ENCODE measurements around the gene SUCLA2.

SUCLA2 gene

DNA sequence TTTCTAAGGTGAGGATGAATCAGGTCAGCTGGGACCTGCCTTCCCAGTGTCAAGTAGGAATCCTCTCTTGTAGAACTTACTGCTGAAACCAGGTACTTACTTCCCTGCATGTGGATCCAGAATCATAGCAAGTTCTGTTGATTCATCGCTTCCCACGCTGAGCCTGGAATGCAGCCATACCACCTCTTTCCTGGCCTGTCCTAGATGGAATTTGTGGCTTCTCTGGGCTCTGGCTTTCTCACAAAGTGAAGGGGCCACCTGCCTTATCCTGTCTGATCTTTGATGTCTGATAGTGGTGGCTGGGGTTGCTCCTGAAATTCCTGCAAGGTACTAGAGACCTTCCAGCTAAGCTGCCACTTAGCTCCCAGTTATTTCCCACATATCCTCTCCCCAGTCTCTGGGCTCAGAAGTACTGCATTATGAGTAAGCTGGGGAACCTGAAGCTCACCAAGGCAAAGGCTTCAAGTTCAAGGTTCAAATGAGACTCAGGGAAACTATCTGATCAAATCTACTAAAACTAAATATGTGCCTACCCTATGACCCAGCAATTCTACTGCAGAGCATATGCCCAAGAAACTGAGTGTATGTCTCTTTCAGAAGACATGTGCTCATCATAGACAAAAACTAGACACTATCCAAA is 103.5 kb downstream of the SUCLA2 start:
- DNase-seq = no peak

DNA sequence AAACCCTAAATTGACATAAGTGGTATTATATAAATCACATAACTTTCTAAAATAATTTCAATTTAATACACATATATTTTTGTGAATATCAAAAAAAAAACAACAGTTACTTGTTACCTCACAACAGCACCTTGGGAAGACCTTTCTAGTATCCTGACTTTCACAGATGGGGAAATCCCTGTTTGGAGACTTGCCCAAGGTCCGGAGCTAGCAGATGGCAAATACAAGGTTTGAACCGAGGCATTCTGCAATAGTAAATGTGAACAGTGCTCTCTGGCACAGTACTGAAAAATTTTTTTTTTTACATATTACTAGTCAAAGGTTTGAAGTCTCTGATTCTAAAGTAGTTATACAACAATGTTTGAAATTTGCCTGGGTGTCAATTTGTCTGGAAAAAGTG is 104.5 kb downstream of the SUCLA2 start:
- DNase-seq = no peak

- DNase-seq = no peak
These were observed 105.0 kb downstream of the SUCLA2 start for GRCh38 chr13:47896111-47896510.

GRCh38 chr13:47893527-47893926 is 107.5 kb downstream of the SUCLA2 start:
- no peak for DNase-seq

Data from DMS53 (cell line).